ENCODE data around the gene BHLHE23.

GRCh38 chr20:63047267-63047666, 40.5 kb upstream of the BHLHE23 start:
- TF ChIP-seq POLR2AphosphoS5 (IDR thresholded peaks at IDR 0.05) = no peak
- TF ChIP-seq CTCF (IDR thresholded peaks at IDR 0.05) = no peak
